Calu3 (cell line): ENCODE data around the gene ANXA11. TPM values are rescaled to one million over a fixed set of nuclear protein-coding genes. Genes with fewer than 3 reads are reported as not detected.
A peak's percentile ranks its signal among the peaks of the same experiment; 100 is the strongest.

Experiments used
- BruUV-seq: library from RNA; stranded (reverse); fragments of 400-500 nt; replicated peaks from 2 replicates; lab custom pipeline; 2021; lab: Mats Ljungman, UMichigan
- CTCF ChIA-PET: fragments of 300-600 bp; sonication (Branson Sonifier 250); formaldehyde crosslinking; loops from one replicate; lab custom pipeline; 2022; ENCODE audit warnings: antibody characterized with exemption; lab: Charles Lee
- DNase-seq: peaks from one replicate; pipeline ENCODE4 v3.0.0; 2022
- H3K27ac Mint-ChIP-seq: one replicate; pipeline ENCODE4 v1.8.0; 2022; ENCODE audit warnings: mixed read lengths; ENCODE audit not compliant: unreplicated experiment
- H3K27me3 Mint-ChIP-seq: one replicate; pipeline ENCODE4 v1.8.0; 2022; ENCODE audit warnings: mixed read lengths; ENCODE audit not compliant: unreplicated experiment
- H3K36me3 Mint-ChIP-seq: one replicate; pipeline ENCODE4 v1.8.0; 2022; ENCODE audit warnings: mild to moderate bottlenecking, moderate library complexity, mixed read lengths; ENCODE audit not compliant: insufficient read depth, unreplicated experiment
- H3K4me1 Mint-ChIP-seq: one replicate; pipeline ENCODE4 v1.8.0; 2022; ENCODE audit warnings: mild to moderate bottlenecking, low read depth, mixed read lengths; ENCODE audit not compliant: unreplicated experiment
- H3K4me3 Mint-ChIP-seq: one replicate; pipeline ENCODE4 v1.8.0; 2022; ENCODE audit warnings: mild to moderate bottlenecking, low read depth, moderate library complexity, mixed read lengths; ENCODE audit not compliant: unreplicated experiment
- H3K9me3 Mint-ChIP-seq: one replicate; pipeline ENCODE4 v1.8.0; 2022; ENCODE audit warnings: low read depth, mixed read lengths; ENCODE audit not compliant: unreplicated experiment
- intact Hi-C: fragments of 100-400 bp; cut with micrococcal nuclease; formaldehyde crosslinking; loops from one replicate; pipeline ENCODE4 v1.10.0; 2022; ENCODE audit not compliant: unreplicated experiment
- total RNA-seq: library from RNA; stranded (reverse); gene quantifications from 2 replicates; pipeline ENCODE4 v1.2.3, GENCODE V29; 2022
- TF ChIP-seq, protein P1 (sequence below): fragments of 200-600 bp; IDR thresholded peaks from one replicate; pipeline ENCODE4 v1.8.0; 2022; ENCODE audit warnings: antibody characterized with exemption; ENCODE audit not compliant: unreplicated experiment

Gene ANXA11
- total RNA-seq, 1 experiment from 2014 or later: 835 TPM

DNA sequence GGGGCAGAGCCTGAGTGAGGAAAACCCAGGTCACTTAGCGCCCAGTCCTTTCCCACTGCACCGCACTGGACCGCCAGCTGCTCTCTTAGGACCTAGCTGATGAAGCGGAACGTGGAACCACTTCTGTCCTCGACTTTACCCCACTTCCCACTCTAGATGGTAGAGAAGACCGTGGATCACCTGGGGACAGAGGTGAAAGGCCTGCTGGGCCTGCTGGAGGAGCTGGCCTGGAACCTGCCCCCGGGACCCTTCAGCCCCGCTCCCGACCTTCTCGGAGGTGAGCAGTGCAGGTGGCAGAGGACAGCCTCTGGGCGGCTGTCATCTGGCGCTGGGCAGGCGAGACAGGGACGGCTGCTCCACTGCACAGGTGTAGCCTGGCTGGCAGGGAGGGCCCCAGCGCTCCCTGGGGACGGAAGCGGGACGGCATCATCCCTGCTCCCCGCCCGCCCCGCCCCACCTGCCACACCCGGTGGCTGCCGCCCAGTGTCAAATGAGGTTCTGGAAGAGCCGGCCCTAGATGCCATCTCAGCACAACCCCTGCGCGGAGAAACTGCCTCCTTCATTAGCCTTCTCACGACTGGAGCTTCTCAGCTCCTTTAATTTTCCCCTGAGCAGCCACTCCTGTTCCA is 61.2 kb downstream of the ANXA11 start:
- Mint-ChIP-seq H3K9me3 (no peaks in the 10 kb centered on the region), H3K36me3 (peaks cover 90% of the 10 kb centered on the region), H3K4me1 (peaks cover 36% of the 10 kb centered on the region), H3K27ac (peak overlapping the region; percentile 95), H3K4me3 (peak overlapping the region; percentile 67), H3K27me3 (peaks cover 31% of the 10 kb centered on the region)
- CTCF ChIA-PET: interaction anchor here (0.6 to 2.0 kb wide), 14 partner anchors 14 to 115 kb away, joined by 3 to 30 read pairs (median 5); no protein-coding TSS in a partner anchor
- intact Hi-C loops: no loop called here
- peak; percentile 82 for DNase-seq
- BruUV-seq: no TSS peak
- TF ChIP-seq, protein P1, sequence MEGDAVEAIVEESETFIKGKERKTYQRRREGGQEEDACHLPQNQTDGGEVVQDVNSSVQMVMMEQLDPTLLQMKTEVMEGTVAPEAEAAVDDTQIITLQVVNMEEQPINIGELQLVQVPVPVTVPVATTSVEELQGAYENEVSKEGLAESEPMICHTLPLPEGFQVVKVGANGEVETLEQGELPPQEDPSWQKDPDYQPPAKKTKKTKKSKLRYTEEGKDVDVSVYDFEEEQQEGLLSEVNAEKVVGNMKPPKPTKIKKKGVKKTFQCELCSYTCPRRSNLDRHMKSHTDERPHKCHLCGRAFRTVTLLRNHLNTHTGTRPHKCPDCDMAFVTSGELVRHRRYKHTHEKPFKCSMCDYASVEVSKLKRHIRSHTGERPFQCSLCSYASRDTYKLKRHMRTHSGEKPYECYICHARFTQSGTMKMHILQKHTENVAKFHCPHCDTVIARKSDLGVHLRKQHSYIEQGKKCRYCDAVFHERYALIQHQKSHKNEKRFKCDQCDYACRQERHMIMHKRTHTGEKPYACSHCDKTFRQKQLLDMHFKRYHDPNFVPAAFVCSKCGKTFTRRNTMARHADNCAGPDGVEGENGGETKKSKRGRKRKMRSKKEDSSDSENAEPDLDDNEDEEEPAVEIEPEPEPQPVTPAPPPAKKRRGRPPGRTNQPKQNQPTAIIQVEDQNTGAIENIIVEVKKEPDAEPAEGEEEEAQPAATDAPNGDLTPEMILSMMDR: peak; percentile 46

DNA sequence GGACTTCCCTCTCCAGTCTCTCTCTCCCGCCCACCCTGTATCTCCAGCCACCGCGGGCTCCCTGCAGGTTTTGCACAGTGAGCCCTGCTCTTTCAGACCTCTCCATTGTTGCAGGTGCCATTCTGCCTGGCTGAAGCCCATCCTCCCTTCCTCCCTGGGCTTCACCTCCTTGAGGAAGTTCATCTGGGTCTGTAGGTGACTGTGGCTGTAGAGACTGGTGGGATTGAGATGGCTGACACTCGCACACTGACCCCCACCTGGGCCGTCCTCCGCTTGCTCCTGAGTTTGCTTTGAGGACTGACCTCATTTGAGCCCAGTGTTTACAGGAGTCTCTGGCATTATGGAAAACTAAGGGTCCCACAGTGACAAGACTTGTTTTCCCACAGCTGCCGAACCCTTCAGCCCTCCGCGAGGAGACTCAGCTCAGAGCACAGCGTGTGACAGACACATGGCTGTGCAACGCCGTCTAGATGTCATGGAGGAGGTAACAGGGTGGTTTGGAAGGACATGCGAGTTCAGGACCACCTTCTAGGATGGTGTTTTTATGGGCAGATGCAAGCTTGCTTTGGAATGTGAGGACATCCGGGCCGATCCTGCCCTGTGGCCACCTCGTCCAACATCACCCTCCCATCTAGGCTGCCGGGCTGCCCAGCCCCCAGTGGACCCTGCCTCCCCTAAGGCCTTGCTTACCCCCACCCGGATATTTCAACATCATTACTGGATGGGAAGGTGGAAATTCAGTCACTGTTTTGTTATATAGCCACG is 63.5 kb downstream of the ANXA11 start:
- no TSS peak for BruUV-seq
- TF ChIP-seq, protein P1: no peak
- H3K4me3 Mint-ChIP-seq: no peak overlapping the region
- peaks cover 45% of the 10 kb centered on the region for H3K27me3 Mint-ChIP-seq
- CTCF ChIA-PET: interaction anchor here (0.9 kb wide), 1 partner anchor 81 kb away, joined by 5 read pairs; no protein-coding TSS in a partner anchor
- peak overlapping the region; percentile 3 for H3K27ac Mint-ChIP-seq
- H3K4me1 Mint-ChIP-seq: peaks cover 34% of the 10 kb centered on the region
- no peaks in the 10 kb centered on the region for H3K9me3 Mint-ChIP-seq
- intact Hi-C loops: no loop called here
- H3K36me3 Mint-ChIP-seq: peaks cover 79% of the 10 kb centered on the region
- no peak for DNase-seq

DNA sequence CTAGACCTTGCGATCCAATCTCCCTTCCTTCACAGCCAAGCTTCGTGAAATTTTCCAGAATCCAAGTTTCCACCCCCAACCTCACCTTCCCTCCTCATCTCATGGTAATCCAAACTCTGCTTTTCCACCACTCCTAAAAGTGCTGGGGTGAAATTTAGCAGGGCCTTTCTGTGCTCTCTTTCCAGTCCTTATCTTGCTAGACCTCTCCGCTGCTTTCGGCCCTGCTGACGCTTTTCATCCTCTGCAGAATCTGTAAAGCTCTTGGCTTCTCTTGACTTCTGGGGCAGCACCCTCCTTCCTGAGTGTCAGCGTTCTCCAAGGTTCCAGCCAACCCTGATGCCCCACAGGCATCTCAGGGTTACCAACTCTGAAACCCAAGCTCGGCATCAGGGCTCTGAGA is 65.1 kb downstream of the ANXA11 start:
- Mint-ChIP-seq H3K4me1 (peaks cover 24% of the 10 kb centered on the region), H3K36me3 (peaks cover 63% of the 10 kb centered on the region), H3K27me3 (peaks cover 45% of the 10 kb centered on the region), H3K4me3 (no peak overlapping the region), H3K9me3 (no peaks in the 10 kb centered on the region), H3K27ac (peak overlapping the region; percentile 3)
- TF ChIP-seq, protein P1: no peak
- CTCF ChIA-PET: no interaction called here
- DNase-seq: no peak
- intact Hi-C loops: no loop called here
- BruUV-seq: no TSS peak

DNA sequence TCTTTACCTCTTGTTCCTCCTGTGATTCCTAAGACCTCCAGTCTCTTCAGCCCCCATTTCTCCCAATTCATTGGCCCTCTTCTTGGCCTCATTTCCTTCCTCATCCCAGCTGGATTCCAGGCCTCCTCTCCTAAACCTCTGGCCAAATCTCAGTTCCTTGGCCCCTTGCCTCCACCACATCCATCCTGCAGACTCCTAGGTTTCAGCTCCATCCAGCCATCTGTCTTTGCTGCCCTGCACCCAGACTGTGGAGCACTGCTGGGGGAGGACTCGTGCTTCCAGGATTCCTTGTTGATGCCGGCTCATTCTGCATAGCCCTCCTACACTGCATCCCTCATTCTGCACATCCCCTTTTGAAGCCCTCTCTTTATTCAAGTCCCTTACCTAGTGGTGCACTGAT is 66.1 kb downstream of the ANXA11 start:
- intact Hi-C loops: no loop called here
- Mint-ChIP-seq H3K27ac (no peak overlapping the region), H3K27me3 (peaks cover 46% of the 10 kb centered on the region), H3K4me1 (peaks cover 14% of the 10 kb centered on the region), H3K4me3 (peak overlapping the region; percentile 8), H3K36me3 (peaks cover 53% of the 10 kb centered on the region), H3K9me3 (no peaks in the 10 kb centered on the region)
- BruUV-seq: no TSS peak
- TF ChIP-seq, protein P1: no peak
- no peak for DNase-seq
- CTCF ChIA-PET: interaction anchor here (0.7 kb wide), 1 partner anchor 12 kb away, joined by 3 read pairs; no protein-coding TSS in a partner anchor
